ENCODE results near the gene CLIP1. TPM values are rescaled to one million over a fixed set of nuclear protein-coding genes. Genes with fewer than 3 reads are reported as not detected.

Gene CLIP1
- total RNA-seq, 1 donor from 2014 or later = 50.8 TPM

DNA sequence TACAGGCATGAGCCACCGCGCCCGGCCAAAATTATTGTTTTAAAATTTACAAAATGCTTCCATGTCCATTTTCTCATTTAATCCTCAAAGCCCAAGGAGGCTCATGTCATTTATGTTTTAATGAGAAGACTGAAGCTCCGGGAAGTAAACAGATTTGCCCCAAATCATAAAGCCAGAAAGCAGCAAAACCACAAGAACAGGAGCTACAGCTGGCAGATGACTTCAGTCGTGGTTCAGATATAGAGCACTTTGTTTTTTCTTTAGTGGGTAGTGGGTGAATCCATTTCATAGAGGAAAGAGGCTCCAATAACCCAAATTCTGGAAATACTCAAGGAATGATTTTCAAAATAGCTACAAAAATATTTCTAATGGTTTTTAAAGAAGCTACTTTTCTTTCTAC, 110.8 kb downstream of the CLIP1 start:
- H3K36me3 Mint-ChIP-seq = peaks cover 16% of the 10 kb centered on the region
- no peaks in the 10 kb centered on the region for H3K36me3 ChIP-seq
- no peaks in the 10 kb centered on the region for H3K9me3 ChIP-seq (ENCODE audit: low read depth)
- no peaks in the 10 kb centered on the region for H3K9me3 Mint-ChIP-seq
- H3K9ac ChIP-seq = no peak overlapping the region
- H3K4me1 ChIP-seq = no peaks in the 10 kb centered on the region
- no peaks in the 10 kb centered on the region for H3K79me2 ChIP-seq (ENCODE audit: low read depth)
- peaks cover 2% of the 10 kb centered on the region for H3K27me3 Mint-ChIP-seq (ENCODE audit: insufficient read depth, low read depth)
- TF ChIP-seq EZH2phosphoT487 (IDR thresholded peaks at IDR 0.05) = no peak
- TF ChIP-seq EZH2 (IDR thresholded peaks at IDR 0.05) = no peak
- no peak for TF ChIP-seq CTCF (IDR thresholded peaks at IDR 0.05)
- no peak for DNase-seq (ENCODE audit: low spot score)
- no peaks in the 10 kb centered on the region for H4K20me1 ChIP-seq (ENCODE audit: low read depth)
- no peak overlapping the region for H3K27ac ChIP-seq
- no peaks in the 10 kb centered on the region for H3F3A ChIP-seq (ENCODE audit: low read depth)
- no peak overlapping the region for H3K4me2 ChIP-seq
- no peak overlapping the region for H3K4me3 Mint-ChIP-seq
- no peaks in the 10 kb centered on the region for H3K27me3 ChIP-seq
- H2AFZ ChIP-seq (replicated peaks) = no peak overlapping the region
- H3K4me3 ChIP-seq = no peak overlapping the region
- H3K4me1 Mint-ChIP-seq = peaks cover 2% of the 10 kb centered on the region
- no peak overlapping the region for H3K27ac Mint-ChIP-seq

DNA sequence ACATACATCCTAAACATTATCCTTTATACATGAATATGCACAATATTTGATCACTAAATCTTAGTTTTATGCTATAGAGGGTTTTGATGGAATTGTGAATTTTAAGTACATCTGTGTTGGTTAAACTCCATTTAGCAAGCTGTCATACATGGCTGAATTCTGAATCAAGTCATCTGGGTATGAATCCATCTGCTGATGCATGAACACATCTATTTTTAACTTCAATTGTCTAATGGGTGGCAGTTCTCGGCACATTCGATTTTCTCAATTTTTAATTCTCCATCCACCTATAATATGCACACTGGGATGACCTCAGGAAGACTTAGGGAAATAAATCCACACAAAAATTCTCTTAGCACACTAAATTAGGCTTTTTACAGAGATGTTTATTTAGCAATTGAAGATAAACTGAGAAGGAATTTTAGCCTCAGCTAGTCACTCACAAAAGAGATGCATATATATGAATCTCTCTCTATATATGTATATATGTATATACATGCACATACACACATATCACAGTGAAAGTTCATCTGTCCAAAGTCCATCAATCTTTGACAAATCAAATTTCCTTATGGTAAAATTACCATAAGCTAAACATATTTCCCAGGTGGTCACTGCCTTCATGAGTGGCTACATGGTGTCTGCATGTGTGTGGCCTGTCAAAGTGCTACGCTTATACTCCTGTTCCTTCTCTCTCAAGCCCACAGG, 111.7 kb downstream of the CLIP1 start:
- Histone ChIP-seq H3K4me1 (no peaks in the 10 kb centered on the region), H2AFZ (replicated peaks) (no peak overlapping the region), H3K4me2 (no peak overlapping the region), H3K27ac (no peak overlapping the region), H3K79me2 (ENCODE audit: low read depth) (no peaks in the 10 kb centered on the region), H3K9ac (no peak overlapping the region), H3K4me3 (no peak overlapping the region), H3K9me3 (ENCODE audit: low read depth) (no peaks in the 10 kb centered on the region), H4K20me1 (ENCODE audit: low read depth) (no peaks in the 10 kb centered on the region), H3K27me3 (no peaks in the 10 kb centered on the region), H3F3A (ENCODE audit: low read depth) (no peaks in the 10 kb centered on the region), H3K36me3 (no peaks in the 10 kb centered on the region)
- Mint-ChIP-seq H3K9me3 (no peaks in the 10 kb centered on the region), H3K4me1 (peaks cover 2% of the 10 kb centered on the region), H3K36me3 (peaks cover 16% of the 10 kb centered on the region), H3K27ac (no peak overlapping the region), H3K27me3 (ENCODE audit: insufficient read depth, low read depth) (peaks cover 2% of the 10 kb centered on the region), H3K4me3 (no peak overlapping the region)
- TF ChIP-seq CTCF (IDR thresholded peaks at IDR 0.05) (no peak), EZH2 (IDR thresholded peaks at IDR 0.05) (no peak), EZH2phosphoT487 (IDR thresholded peaks at IDR 0.05) (no peak)
- no peak for DNase-seq (ENCODE audit: low spot score)

GRCh38 chr12:122309564-122310121, 112.8 kb downstream of the CLIP1 start:
- peaks cover 9% of the 10 kb centered on the region for H3K36me3 Mint-ChIP-seq
- no peak for TF ChIP-seq EZH2phosphoT487 (IDR thresholded peaks at IDR 0.05)
- TF ChIP-seq EZH2 (IDR thresholded peaks at IDR 0.05) = no peak
- no peak for TF ChIP-seq CTCF (IDR thresholded peaks at IDR 0.05)
- no peak overlapping the region for H3K4me2 ChIP-seq
- no peak overlapping the region for H2AFZ ChIP-seq (replicated peaks)
- no peaks in the 10 kb centered on the region for H3K79me2 ChIP-seq (ENCODE audit: low read depth)
- no peaks in the 10 kb centered on the region for H3F3A ChIP-seq (ENCODE audit: low read depth)
- H3K27me3 Mint-ChIP-seq (ENCODE audit: insufficient read depth, low read depth) = peaks cover 2% of the 10 kb centered on the region
- no peak overlapping the region for H3K27ac ChIP-seq
- no peaks in the 10 kb centered on the region for H3K27me3 ChIP-seq
- DNase-seq (ENCODE audit: low spot score) = no peak
- no peaks in the 10 kb centered on the region for H3K9me3 Mint-ChIP-seq
- peaks cover 2% of the 10 kb centered on the region for H3K4me1 Mint-ChIP-seq
- H3K9ac ChIP-seq = no peak overlapping the region
- no peaks in the 10 kb centered on the region for H3K4me1 ChIP-seq
- H4K20me1 ChIP-seq (ENCODE audit: low read depth) = no peaks in the 10 kb centered on the region
- no peaks in the 10 kb centered on the region for H3K36me3 ChIP-seq
- no peak overlapping the region for H3K4me3 Mint-ChIP-seq
- no peak overlapping the region for H3K4me3 ChIP-seq
- no peak overlapping the region for H3K27ac Mint-ChIP-seq
- no peaks in the 10 kb centered on the region for H3K9me3 ChIP-seq (ENCODE audit: low read depth)

Measured in neural progenitor cell (in vitro differentiated cells).